Left colon (tissue), 2 donors: ENCODE measurements around the gene USP28. TPM values are rescaled to one million over a fixed set of nuclear protein-coding genes. Genes with fewer than 3 reads are reported as not detected.

Source experiments
- total RNA-seq, 2 donors: library from RNA; stranded (reverse); fragmentation: NEBNext Ultra II Directional; extraction: Animal tissue kit (Norgen Biotek cat#: 25700); gene quantifications; one replicate each; pipeline ENCODE4 v1.2.1, GENCODE V29; 2021
- donor health status: DM: no; HTN: no; CAD: no.
- donor health status: DM: yes; HTN: yes; CAD: no.

Gene USP28
- total RNA-seq, 2 donors from 2014 or later: 20.0 to 21.8 TPM

Other genes with a start within 250 kb of the USP28 start
- under 1 TPM; 0.47 to 0.73 TPM for gene TMPRSS5, start 169.3 kb downstream of the USP28 start, total RNA-seq
- gene ZW10, start 101.9 kb downstream of the USP28 start, total RNA-seq: 10 to 100 TPM in 1 of 2 donors, 1 to 10 TPM in 1; 9.1 to 11.8 TPM
- not detected for gene CLDN25, start 95.8 kb downstream of the USP28 start, total RNA-seq
- not detected for gene HTR3B, start 29.2 kb upstream of the USP28 start, total RNA-seq
- gene HTR3A, start 99.5 kb upstream of the USP28 start, total RNA-seq: under 1 TPM in 1 of 2 donors, not detected in 1; 0.67 TPM
- gene ZBTB16, start 184.1 kb upstream of the USP28 start, total RNA-seq: 10 to 100 TPM in 1 of 2 donors, 1 to 10 TPM in 1; 10.0 to 75.1 TPM